Measurements from ENCODE around the gene OR4C3. TPM values are rescaled to one million over a fixed set of nuclear protein-coding genes. Genes with fewer than 3 reads are reported as not detected.
"Not testable (repeated sequence)": the region's sequence is repeated elsewhere in the genome, so short reads cannot be mapped to it uniquely, and the experiment has no call there.

OR4C3 gene
- total RNA-seq (not detected), polyA plus RNA-seq (ENCODE audit: insufficient read depth, low read depth, low replicate concordance) (not detected)
- long read RNA-seq, donor 1 = 0 reads
- long read RNA-seq, donor 2 = 0 reads
- long read RNA-seq, donor 3 = 0 reads
- long read RNA-seq, donor 4 = 0 reads
- long read RNA-seq, donor 5 = 0 reads
- long read RNA-seq, donor 6 = 0 reads
- long read RNA-seq, donor 7 = 0 reads
- long read RNA-seq, donor 8 = 0 reads
- long read RNA-seq, donor 9 = 0 reads
- long read RNA-seq, donor 10 = 0 reads

DNA sequence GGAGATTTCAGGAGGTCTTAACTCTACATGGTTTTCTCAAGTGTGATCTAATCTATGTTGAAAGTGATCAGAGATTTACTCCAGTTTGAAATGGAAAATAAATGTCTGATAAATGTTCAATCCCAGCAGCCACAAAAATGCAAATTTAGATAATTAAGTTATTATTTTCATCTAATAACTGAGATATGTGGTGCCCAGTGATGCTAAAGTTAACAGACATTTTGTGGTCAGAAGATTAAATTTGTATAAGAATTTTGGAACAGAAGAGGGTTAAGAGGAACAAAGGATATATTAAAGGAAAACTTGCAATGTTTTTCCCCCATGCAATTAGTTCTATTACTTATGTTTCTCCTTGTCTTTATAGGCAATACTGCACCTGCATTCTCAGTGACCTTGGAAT is at the start of gene OR4C3:
Gene OR4C3, plus strand, starts transcription at position 301 of the 400 bp plus-strand sequence. CDS start 102 bp downstream, outside the sequence.
- FAIRE-seq; H3K36me3 ChIP-seq (ENCODE audit: control insufficient read depth in 2 of 3, insufficient read depth in 3 of 3, low read length in 3 of 3); H3K9me3 ChIP-seq (ENCODE audit: control insufficient read depth in 2 of 3, insufficient read depth in 1 of 3, low read length in 3 of 3); H3K27ac ChIP-seq (ENCODE audit: low read depth in 2 of 2, low read length in 2 of 2); H3K4me1 ChIP-seq (ENCODE audit: control insufficient read depth in 2 of 3, insufficient read depth in 2 of 3, low read depth in 1 of 3, low read length in 3 of 3); H3K4me3 ChIP-seq (ENCODE audit: low read length in 3 of 3); DNase-seq; H3K27me3 ChIP-seq (ENCODE audit: control insufficient read depth, insufficient read depth, low read length); intact Hi-C loops (cut with DNase I); H3K9ac ChIP-seq (ENCODE audit: low read length in 3 of 3): not testable (repeated sequence)

DNA sequence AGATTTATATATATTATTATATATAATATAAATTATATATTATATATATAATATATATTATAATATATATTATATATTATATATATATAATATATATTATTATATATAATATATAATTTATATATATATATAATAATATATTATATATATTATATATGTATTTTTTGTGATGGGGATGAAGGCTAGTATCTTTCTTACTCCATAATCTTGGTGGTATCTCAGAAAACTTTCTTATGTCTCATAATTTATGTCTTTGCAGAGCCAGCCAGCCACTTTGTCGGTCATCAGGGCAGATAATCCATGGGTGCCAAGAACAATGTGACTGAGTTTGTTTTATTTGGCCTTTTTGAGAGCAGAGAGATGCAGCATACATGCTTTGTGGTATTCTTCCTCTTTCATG is 18.8 kb upstream of the OR4C3 start, which contains the start of gene OR4S1:
Gene OR4S1, plus strand, starts transcription at position 301 of the 400 bp plus-strand sequence. Its CDS starts 0 bp downstream, at position 301.
- Histone ChIP-seq H3K27ac (ENCODE audit: low read depth in 2 of 2, low read length in 2 of 2) (no peak within 1 kb of the TSS), H3K4me3 (ENCODE audit: low read length in 3 of 3) (no peak within 1 kb of the TSS), H3K4me1 (ENCODE audit: control insufficient read depth in 2 of 3, insufficient read depth in 2 of 3, low read depth in 1 of 3, low read length in 3 of 3) (no peaks in the 10 kb centered on the region), H3K27me3 (ENCODE audit: control insufficient read depth, insufficient read depth, low read length) (no peaks in the 10 kb centered on the region), H3K9me3 (ENCODE audit: control insufficient read depth in 2 of 3, insufficient read depth in 1 of 3, low read length in 3 of 3) (no peaks in the 10 kb centered on the region), H3K9ac (ENCODE audit: low read length in 3 of 3) (no peak within 1 kb of the TSS), H3K36me3 (ENCODE audit: control insufficient read depth in 2 of 3, insufficient read depth in 3 of 3, low read length in 3 of 3) (no peaks in the 10 kb centered on the region)
- DNase-seq = no peak
- intact Hi-C loops (cut with DNase I) = no loop called here
- TF ChIP-seq, protein P1, sequence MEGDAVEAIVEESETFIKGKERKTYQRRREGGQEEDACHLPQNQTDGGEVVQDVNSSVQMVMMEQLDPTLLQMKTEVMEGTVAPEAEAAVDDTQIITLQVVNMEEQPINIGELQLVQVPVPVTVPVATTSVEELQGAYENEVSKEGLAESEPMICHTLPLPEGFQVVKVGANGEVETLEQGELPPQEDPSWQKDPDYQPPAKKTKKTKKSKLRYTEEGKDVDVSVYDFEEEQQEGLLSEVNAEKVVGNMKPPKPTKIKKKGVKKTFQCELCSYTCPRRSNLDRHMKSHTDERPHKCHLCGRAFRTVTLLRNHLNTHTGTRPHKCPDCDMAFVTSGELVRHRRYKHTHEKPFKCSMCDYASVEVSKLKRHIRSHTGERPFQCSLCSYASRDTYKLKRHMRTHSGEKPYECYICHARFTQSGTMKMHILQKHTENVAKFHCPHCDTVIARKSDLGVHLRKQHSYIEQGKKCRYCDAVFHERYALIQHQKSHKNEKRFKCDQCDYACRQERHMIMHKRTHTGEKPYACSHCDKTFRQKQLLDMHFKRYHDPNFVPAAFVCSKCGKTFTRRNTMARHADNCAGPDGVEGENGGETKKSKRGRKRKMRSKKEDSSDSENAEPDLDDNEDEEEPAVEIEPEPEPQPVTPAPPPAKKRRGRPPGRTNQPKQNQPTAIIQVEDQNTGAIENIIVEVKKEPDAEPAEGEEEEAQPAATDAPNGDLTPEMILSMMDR (IDR thresholded peaks at IDR 0.05; ENCODE audit: borderline replicate concordance, extremely low read depth, insufficient read depth) = no peak
- peak; percentile 98 for FAIRE-seq

DNA sequence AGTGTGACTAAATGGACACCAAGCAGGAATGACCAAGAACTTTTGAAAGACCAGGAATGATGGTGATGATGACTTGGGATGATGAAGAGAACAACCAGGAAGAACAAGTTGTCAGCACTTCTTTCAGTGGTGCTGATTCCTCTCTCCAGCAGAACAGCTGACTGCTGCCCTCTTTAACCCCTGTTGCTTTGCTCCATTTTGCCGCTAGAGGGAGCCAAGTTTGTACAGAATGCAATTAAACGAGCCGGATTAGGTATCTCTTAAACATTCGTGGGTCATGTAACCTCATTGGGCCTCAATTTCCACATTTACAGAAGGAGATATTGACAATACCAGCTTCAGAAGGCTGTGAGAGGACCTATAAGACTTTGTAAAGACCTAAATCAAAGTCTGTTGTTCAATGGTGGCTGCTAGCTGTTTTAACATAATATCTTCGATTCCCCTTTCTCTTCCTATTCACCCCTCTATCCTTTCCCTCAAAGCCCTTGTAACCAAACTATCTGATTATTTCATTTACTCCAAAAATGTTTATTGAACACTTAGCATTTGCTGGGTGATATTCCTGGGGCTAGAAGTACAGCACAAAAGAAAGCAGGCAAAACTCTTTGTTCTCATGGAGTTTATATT is 16.8 kb upstream of the OR4C3 start:
- H3K9me3 ChIP-seq (ENCODE audit: control insufficient read depth in 2 of 3, insufficient read depth in 1 of 3, low read length in 3 of 3) = no peaks in the 10 kb centered on the region
- H3K9ac ChIP-seq (ENCODE audit: low read length in 3 of 3) = no peak overlapping the region
- H3K27me3 ChIP-seq (ENCODE audit: control insufficient read depth, insufficient read depth, low read length) = no peaks in the 10 kb centered on the region
- H3K4me3 ChIP-seq (ENCODE audit: low read length in 3 of 3) = no peak overlapping the region
- H3K36me3 ChIP-seq (ENCODE audit: control insufficient read depth in 2 of 3, insufficient read depth in 3 of 3, low read length in 3 of 3) = no peaks in the 10 kb centered on the region
- no peak overlapping the region for H3K27ac ChIP-seq (ENCODE audit: low read depth in 2 of 2, low read length in 2 of 2)
- intact Hi-C loops (cut with DNase I) = no loop called here
- no peaks in the 10 kb centered on the region for H3K4me1 ChIP-seq (ENCODE audit: control insufficient read depth in 2 of 3, insufficient read depth in 2 of 3, low read depth in 1 of 3, low read length in 3 of 3)
- TF ChIP-seq, protein P1 (IDR thresholded peaks at IDR 0.05; ENCODE audit: borderline replicate concordance, extremely low read depth, insufficient read depth) = peak; percentile 74
- DNase-seq (peak in 4 of 5 donors; percentile 52 to 77 (median 64)), FAIRE-seq (no peak)

DNA sequence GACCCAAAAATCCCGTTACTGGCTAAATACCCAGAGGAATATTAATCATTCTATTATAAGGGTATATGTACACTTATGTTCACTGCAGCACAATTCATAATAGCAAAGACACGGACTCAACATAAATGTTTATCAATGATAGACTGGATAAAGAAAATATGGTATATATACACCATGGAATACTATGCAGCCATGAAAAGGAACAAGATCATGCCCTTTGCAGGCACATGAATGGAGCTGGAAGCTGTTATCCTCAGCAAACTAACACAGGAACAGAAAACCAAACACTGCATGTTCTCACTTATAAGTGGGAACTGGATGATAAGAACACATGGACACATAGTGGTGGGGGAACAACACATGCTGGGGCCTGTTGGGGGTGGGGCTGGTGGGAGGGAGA is 11.1 kb upstream of the OR4C3 start:
- intact Hi-C loops (cut with DNase I); H3K36me3 ChIP-seq (ENCODE audit: control insufficient read depth in 2 of 3, insufficient read depth in 3 of 3, low read length in 3 of 3); DNase-seq; H3K27me3 ChIP-seq (ENCODE audit: control insufficient read depth, insufficient read depth, low read length); H3K9me3 ChIP-seq (ENCODE audit: control insufficient read depth in 2 of 3, insufficient read depth in 1 of 3, low read length in 3 of 3); H3K4me3 ChIP-seq (ENCODE audit: low read length in 3 of 3); H3K27ac ChIP-seq (ENCODE audit: low read depth in 2 of 2, low read length in 2 of 2); H3K9ac ChIP-seq (ENCODE audit: low read length in 3 of 3); H3K4me1 ChIP-seq (ENCODE audit: control insufficient read depth in 2 of 3, insufficient read depth in 2 of 3, low read depth in 1 of 3, low read length in 3 of 3); FAIRE-seq: not testable (repeated sequence)

DNA sequence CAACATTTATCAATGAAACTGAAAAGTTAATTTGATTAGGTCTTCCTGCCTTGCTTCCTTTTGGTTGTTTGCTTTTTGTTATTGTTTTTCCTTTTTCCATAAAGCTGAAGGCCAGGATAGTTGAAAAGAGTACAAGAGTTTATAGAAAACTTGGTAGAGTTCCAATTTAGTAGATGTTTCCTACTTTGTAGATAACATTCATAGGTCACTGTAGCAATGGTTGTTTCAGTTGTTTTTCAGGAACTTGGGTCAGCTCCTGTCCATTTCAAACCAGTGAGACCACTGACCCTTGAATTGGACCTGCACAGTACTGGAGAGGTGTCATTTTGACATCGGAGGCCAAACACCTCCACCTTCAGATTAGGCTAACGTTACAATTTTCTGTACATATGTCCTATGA is 4.9 kb upstream of the OR4C3 start:
- H3K27ac ChIP-seq (ENCODE audit: low read depth in 2 of 2, low read length in 2 of 2); H3K4me1 ChIP-seq (ENCODE audit: control insufficient read depth in 2 of 3, insufficient read depth in 2 of 3, low read depth in 1 of 3, low read length in 3 of 3); DNase-seq; H3K4me3 ChIP-seq (ENCODE audit: low read length in 3 of 3); H3K27me3 ChIP-seq (ENCODE audit: control insufficient read depth, insufficient read depth, low read length); intact Hi-C loops (cut with DNase I); FAIRE-seq; H3K9ac ChIP-seq (ENCODE audit: low read length in 3 of 3); H3K36me3 ChIP-seq (ENCODE audit: control insufficient read depth in 2 of 3, insufficient read depth in 3 of 3, low read length in 3 of 3); H3K9me3 ChIP-seq (ENCODE audit: control insufficient read depth in 2 of 3, insufficient read depth in 1 of 3, low read length in 3 of 3): not testable (repeated sequence)

Measured in kidney (tissue), 22 donors.